Liver (tissue), 9 donors: ENCODE results near the gene HMX2. TPM values are rescaled to one million over a fixed set of nuclear protein-coding genes. Genes with fewer than 3 reads are reported as not detected.

Experiments
- DNase-seq: peaks from one replicate; pipeline ENCODE4 v3.0.0-alpha.2; 2017; ENCODE audit warnings: low spot score
- H3K27ac ChIP-seq, 2 donors: one replicate each; pipeline ENCODE4 v1.7.0; 2013; ENCODE audit warnings: inconsistent platforms in 2 of 2, low read length in 2 of 2, control low read depth in 1 of 2, low read depth in 1 of 2, mild to moderate bottlenecking in 1 of 2
- H3K27me3 ChIP-seq, 4 donors: one replicate each; pipeline versions ENCODE4 v1.6.1 to v1.7.0; 2013; ENCODE audit warnings: low read length in 3 of 4, inconsistent platforms in 1 of 4, mild to moderate bottlenecking in 1 of 4, moderate library complexity in 1 of 4; ENCODE audit not compliant: control insufficient read depth in 4 of 4, insufficient read depth in 4 of 4
- H3K36me3 ChIP-seq, 4 donors: one replicate each; pipeline versions ENCODE4 v1.6.1 to v1.7.0; 2013; ENCODE audit warnings: low read length in 3 of 4, mild to moderate bottlenecking in 3 of 4, low read depth in 1 of 4, moderate library complexity in 1 of 4; ENCODE audit not compliant: control insufficient read depth in 4 of 4, insufficient read depth in 3 of 4
- H3K4me1 ChIP-seq, 4 donors: one replicate each; pipeline versions ENCODE4 v1.6.1 to v1.7.0; 2013; ENCODE audit warnings: low read length in 3 of 4, mild to moderate bottlenecking in 3 of 4, moderate library complexity in 1 of 4; ENCODE audit not compliant: control insufficient read depth in 4 of 4, insufficient read depth in 4 of 4
- H3K4me3 ChIP-seq, 3 donors: one replicate each; pipeline versions ENCODE4 v1.6.1 to v1.7.0; 2013; ENCODE audit warnings: low read length in 3 of 3, control low read depth in 1 of 3, low read depth in 1 of 3, mild to moderate bottlenecking in 1 of 3
- H3K9ac ChIP-seq, 2 donors: one replicate each; pipeline ENCODE4 v1.7.0; 2013; ENCODE audit warnings: low read length in 2 of 2, mild to moderate bottlenecking in 2 of 2, moderate library complexity in 2 of 2, control low read depth in 1 of 2, low read depth in 1 of 2
- H3K9me3 ChIP-seq, 4 donors: one replicate each; pipeline versions ENCODE4 v1.6.1 to v1.7.0; 2013; ENCODE audit warnings: low read length in 3 of 4; ENCODE audit not compliant: control insufficient read depth in 4 of 4
- ATF3 ChIP-seq: IDR thresholded peaks from 2 replicates; pipeline ENCODE4 v1.6.1; 2016; ENCODE audit warnings: antibody characterized with exemption
- CTCF ChIP-seq: fragments of 150-350 bp; IDR thresholded peaks from 2 replicates; pipeline ENCODE4 v1.5.1; 2017; ENCODE audit warnings: improper control_type of control experiment, low read depth, low read length; ENCODE audit not compliant: missing input control
- FOXA1 ChIP-seq: IDR thresholded peaks from 2 replicates; pipeline ENCODE4 v1.6.1; 2016; ENCODE audit warnings: antibody characterized with exemption
- FOXA2 ChIP-seq: IDR thresholded peaks from 2 replicates; pipeline ENCODE4 v1.6.1; 2016; ENCODE audit warnings: antibody characterized with exemption
- GABPA ChIP-seq, 2 donors: IDR thresholded peaks in 1 of 2; conservative IDR thresholded peaks in 1 of 2; 2 replicates each; pipeline ENCODE4 v1.6.1; 2016; ENCODE audit warnings: antibody characterized with exemption in 2 of 2, mild to moderate bottlenecking in 1 of 2, moderate library complexity in 1 of 2
- HNF4A ChIP-seq, 2 donors: conservative IDR thresholded peaks; 2 replicates each; pipeline ENCODE4 v1.6.1; 2016; ENCODE audit warnings: antibody characterized with exemption in 2 of 2, mild to moderate bottlenecking in 2 of 2
- HNF4G ChIP-seq: IDR thresholded peaks from 2 replicates; pipeline ENCODE4 v1.6.1; 2016; ENCODE audit warnings: antibody characterized with exemption
- JUND ChIP-seq, 2 donors: IDR thresholded peaks; 2 replicates each; pipeline ENCODE4 v1.6.1; 2016; ENCODE audit warnings: antibody characterized with exemption in 2 of 2
- MAX ChIP-seq: IDR thresholded peaks from 2 replicates; pipeline ENCODE4 v1.6.1; 2016; ENCODE audit warnings: antibody characterized with exemption
- NR2F2 ChIP-seq: IDR thresholded peaks from 2 replicates; pipeline ENCODE4 v1.6.1; 2016; ENCODE audit warnings: antibody characterized with exemption
- RAD21 ChIP-seq, 2 donors: IDR thresholded peaks; 2 replicates each; pipeline ENCODE4 v1.6.1; 2016; ENCODE audit warnings: antibody characterized with exemption in 2 of 2, mild to moderate bottlenecking in 2 of 2
- REST ChIP-seq: IDR thresholded peaks from 2 replicates; pipeline ENCODE4 v1.6.1; 2016; ENCODE audit warnings: antibody characterized with exemption, mild to moderate bottlenecking
- SP1 ChIP-seq: IDR thresholded peaks from 2 replicates; pipeline ENCODE4 v1.6.1; 2018; ENCODE audit warnings: antibody characterized with exemption, mild to moderate bottlenecking
- TAF1 ChIP-seq: conservative IDR thresholded peaks from 2 replicates; pipeline ENCODE4 v1.6.1; 2016; ENCODE audit warnings: antibody characterized with exemption, mild to moderate bottlenecking
- YY1 ChIP-seq: IDR thresholded peaks from 2 replicates; pipeline ENCODE4 v1.6.1; 2016; ENCODE audit warnings: antibody characterized with exemption, mild to moderate bottlenecking
- ZBTB33 ChIP-seq: IDR thresholded peaks from 2 replicates; pipeline ENCODE4 v1.6.1; 2016; ENCODE audit warnings: antibody characterized with exemption
- WGBS: extraction: QIAGEN DNeasy Blood & Tissue Kit; methylation state at CpG from one replicate; pipeline ENCODE4 v1.1.7; 2013; 5-methylcytosine and 5-hydroxymethylcytosine counted together
- polyA plus RNA-seq, 2 donors: library from polyadenylated mRNA; stranded (reverse) in 1 of 2; unstranded in 1 of 2; fragments of 200-250 nt in 1 of 2; fragments of >200 nt in 1 of 2; fragmentation: Nextera tagmentation in 1 of 2; extraction: Ambion mirVana in 1 of 2; gene quantifications; one replicate each; pipeline versions ENCODE4 v1.2.1 to v1.2.3, GENCODE V29; 2013 to 2015
- total RNA-seq, 2 donors: library from RNA; depleted of rRNA; stranded (reverse); fragments of >200 nt; gene quantifications; one replicate each; pipeline ENCODE4 v1.2.3, GENCODE V29; 2014
- donor health status: healthy.
- donor health status: healthy.
- donor health status: healthy.
- donor health status: healthy.
- donor health status: healthy.

The HMX2 gene
- total and polyA plus RNA-seq, 4 donors: not detected

- peaks cover 12 to 31% (median 19%) of the 10 kb centered on the region in 4 donors for H3K27me3 ChIP-seq
Measured at GRCh38 chr10:123151737-123152135, 3.8 kb downstream of the HMX2 start.

More at GRCh38 chr10:123151737-123152135, 3.8 kb downstream of the HMX2 start:
- Histone ChIP-seq H3K9ac (no peak overlapping the region), H3K36me3 (peaks cover 0 to 6% (median under 1%) of the 10 kb centered on the region in 4 donors), H3K9me3 (no peaks in the 10 kb centered on the region), H3K27ac (no peak overlapping the region), H3K4me1 (peaks cover 10 to 42% (median 35%) of the 10 kb centered on the region in 4 donors), H3K4me3 (no peak overlapping the region)
- WGBS: 17% methylated on average over 7 of the region's 7 CpGs
- TF ChIP-seq HNF4A (conservative IDR thresholded peaks at IDR 0.05) (no peak), REST (no peak), NR2F2 (no peak), MAX (no peak), YY1 (no peak), FOXA2 (no peak), JUND (IDR thresholded peaks at IDR 0.05) (no peak), CTCF (no peak), ZBTB33 (no peak), FOXA1 (no peak), ATF3 (no peak), HNF4G (no peak), GABPA (IDR thresholded peaks at IDR 0.05 in 1 of 2, conservative IDR thresholded peaks at IDR 0.05 in 1 of 2) (no peak), RAD21 (IDR thresholded peaks at IDR 0.05) (no peak), SP1 (no peak), TAF1 (no peak)
- no peak for DNase-seq
